D721Med (cell line): Measurements from ENCODE around the gene RAF1.
"Not testable (repeated sequence)": the region's sequence is repeated elsewhere in the genome, so short reads cannot be mapped to it uniquely, and the experiment has no call there.

ENCODE experiments used
- DNase-seq: peaks from one replicate; pipeline ENCODE4 v3.0.0; 2011; ENCODE audit warnings: low spot score; ENCODE audit not compliant: insufficient read length
- FAIRE-seq: peaks from 2 replicates; lab custom pipeline; 2011; peaks lifted over from hg19 to GRCh38; lab: Jason Lieb, UNC
- CTCF ChIP-seq: IDR thresholded peaks from 2 replicates; pipeline ENCODE4 v1.5.1; 2012; ENCODE audit warnings: mild to moderate bottlenecking, control low read depth; ENCODE audit not compliant: insufficient read depth; ENCODE audit errors: missing control alignments

RAF1 gene

DNA sequence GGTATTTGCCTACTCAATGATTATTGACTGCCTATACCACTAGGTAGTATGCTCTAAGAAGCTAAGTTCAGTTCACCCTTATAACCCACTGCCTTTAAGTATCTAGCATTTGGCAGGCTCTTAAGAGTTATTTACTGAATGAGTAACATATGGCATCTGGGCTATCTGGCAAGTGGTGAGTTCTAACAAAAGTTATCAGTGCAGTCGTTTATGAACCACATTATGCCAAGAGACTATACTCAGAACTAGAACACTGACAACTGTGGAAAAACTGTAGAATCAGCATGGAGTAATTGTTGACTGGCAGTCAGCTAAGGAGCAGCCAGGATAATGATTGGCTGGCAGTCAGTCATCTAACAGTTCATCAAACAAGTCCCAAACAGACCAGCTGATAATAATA lies 25.8 kb downstream of the RAF1 start:
- TF ChIP-seq CTCF = no peak
- FAIRE-seq (no peak), DNase-seq (no peak)

DNA sequence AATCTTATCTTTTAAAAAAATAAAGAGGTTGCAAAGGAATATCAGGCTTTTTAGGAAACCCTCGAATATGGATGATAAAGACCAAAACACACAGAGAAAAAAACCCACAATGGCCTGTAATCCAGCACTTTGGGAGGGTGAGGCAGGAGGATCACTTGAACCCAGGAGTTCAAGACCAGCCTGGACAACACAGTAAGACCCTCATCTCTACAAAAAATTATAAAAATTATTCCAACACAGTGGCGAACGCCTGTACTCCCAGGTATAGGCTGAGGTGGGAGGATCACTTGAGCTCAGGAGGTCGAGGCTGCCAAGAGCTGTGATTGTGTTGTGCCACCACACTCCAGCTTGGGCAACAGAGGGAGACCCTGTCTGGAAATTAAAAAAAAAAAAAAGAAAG lies 30.8 kb downstream of the RAF1 start:
- TF ChIP-seq CTCF = no peak
- DNase-seq (no peak), FAIRE-seq (no peak)

GRCh38 chr3:12632523-12632922 lies 31.4 kb downstream of the RAF1 start:
- TF ChIP-seq CTCF = no peak
- DNase-seq (no peak), FAIRE-seq (no peak)

- not testable (repeated sequence) for DNase-seq, FAIRE-seq
These were observed 33.1 kb downstream of the RAF1 start for GRCh38 chr3:12630843-12631242.

DNA sequence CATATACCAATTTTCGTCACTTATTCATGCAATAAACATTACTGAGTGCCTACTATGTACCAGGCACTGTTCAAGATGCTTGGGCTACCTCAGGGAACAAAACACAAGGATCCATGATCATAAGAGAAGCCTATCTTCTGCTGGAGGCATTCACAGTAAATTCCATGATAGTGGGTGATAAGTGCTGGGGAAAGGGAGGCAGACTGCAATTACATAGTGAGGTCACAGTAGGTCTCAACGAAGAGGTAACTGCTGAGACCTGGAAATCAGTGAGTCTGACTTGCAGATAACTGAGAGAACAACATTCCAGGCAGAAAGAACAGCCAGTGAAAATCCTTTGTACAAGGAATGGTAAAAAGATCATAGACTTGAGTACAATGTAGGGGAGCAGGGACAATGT lies 33.6 kb downstream of the RAF1 start:
- DNase-seq (no peak), FAIRE-seq (no peak)
- TF ChIP-seq CTCF = no peak

DNA sequence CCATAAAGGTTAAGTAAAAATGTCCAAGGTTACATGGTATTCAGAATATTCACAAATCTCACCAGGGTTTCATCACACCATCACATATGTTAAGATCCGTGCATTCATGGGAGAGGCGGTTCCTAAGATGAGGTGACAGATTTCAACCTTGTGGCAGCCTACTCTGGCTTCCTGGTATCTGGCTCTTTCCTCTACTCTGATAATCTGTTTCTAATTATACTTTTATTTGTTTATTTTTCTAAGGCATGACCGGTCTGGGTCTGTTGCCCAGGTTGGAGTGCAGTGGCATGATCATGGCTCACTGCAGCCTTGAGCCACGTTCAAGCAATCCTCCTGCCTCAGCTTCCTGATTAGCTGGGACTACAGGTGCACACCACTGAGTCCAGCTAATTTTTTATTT lies 34.4 kb downstream of the RAF1 start:
- DNase-seq (no peak), FAIRE-seq (no peak)
- TF ChIP-seq CTCF = no peak

DNA sequence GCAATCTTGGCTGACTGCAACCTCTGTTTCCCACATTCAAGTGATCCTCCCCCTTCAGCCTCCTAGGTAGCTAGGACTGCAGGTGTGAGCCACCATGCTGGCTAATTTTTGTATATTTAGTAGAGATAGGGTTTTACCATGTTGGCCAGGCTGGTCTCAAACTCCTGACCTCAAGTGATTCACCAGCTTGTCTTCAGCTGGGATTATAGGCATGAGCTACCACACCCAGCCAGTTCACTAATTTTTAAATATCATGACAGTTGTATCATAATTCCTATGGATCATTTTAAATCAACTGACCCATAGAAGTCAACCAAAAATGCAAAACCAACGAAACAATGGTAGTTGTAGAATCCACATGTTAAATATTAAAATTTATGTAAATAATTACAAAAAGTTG lies 35.1 kb downstream of the RAF1 start:
- FAIRE-seq = no peak
- TF ChIP-seq CTCF = no peak
- no peak for DNase-seq

GRCh38 chr3:12627370-12627769 lies 36.5 kb downstream of the RAF1 start:
- no peak for TF ChIP-seq CTCF
- no peak for FAIRE-seq
- DNase-seq = no peak

- DNase-seq, FAIRE-seq: not testable (repeated sequence)
These were observed 39.0 kb downstream of the RAF1 start for GRCh38 chr3:12624964-12625363.
